ENCODE data around the gene FRAT1. TPM values are rescaled to one million over a fixed set of nuclear protein-coding genes. Genes with fewer than 3 reads are reported as not detected.

The FRAT1 gene
- total and polyA plus RNA-seq, 2 of the 4 experiments (the other 2 are of a cell fraction), result 0.54 to 0.89 TPM

- no peak overlapping the region for H3K4me2 ChIP-seq (ENCODE audit: low read depth, low read length)
- H3K14ac ChIP-seq (replicated peaks; ENCODE audit: low read depth, low read length), result no peak overlapping the region
- ATAC-seq (ENCODE audit: low read depth) (no peak), DNase-seq (no peak)
- H3K27me3 ChIP-seq (ENCODE audit: control insufficient read depth, insufficient read depth, low read length), result no peaks in the 10 kb centered on the region
- intact Hi-C loops (cut with micrococcal nuclease) (loop anchor here (10.0 kb wide), 1 partner anchor 594 kb away; no protein-coding TSS in a partner anchor), in situ Hi-C loops (cut with MboI; ENCODE audit: low sequenced_read_pairs) (loop anchor here (10.0 kb wide), 1 partner anchor 284 kb away; no protein-coding TSS in a partner anchor), dilution Hi-C loops (cut with HindIII; ENCODE audit: low sequenced_read_pairs, unreplicated experiment) (no loop called here)
- no peaks in the 10 kb centered on the region for H3K4me1 ChIP-seq (ENCODE audit: control insufficient read depth, insufficient read depth, low read length)
- H3K23ac ChIP-seq (ENCODE audit: low read depth, low read length), result no peak overlapping the region
- H3K36me3 ChIP-seq (ENCODE audit: control insufficient read depth, insufficient read depth, low read length), result peaks cover 38% of the 10 kb centered on the region
- no peak overlapping the region for H4K5ac ChIP-seq (ENCODE audit: low read depth, low read length)
- H3K18ac ChIP-seq (ENCODE audit: low read depth, low read length), result no peak overlapping the region
- H2AK5ac ChIP-seq (ENCODE audit: low read depth, low read length), result no peak overlapping the region
- no peak overlapping the region for H2AFZ ChIP-seq (replicated peaks; ENCODE audit: low read length, poor library complexity)
- WGBS, 2 experiments (ENCODE audit: extremely low coverage in 2 of 2, insufficient read length in 1 of 2), result 80% methylated on average over 1 of the region's 3 CpGs; no CpG with 5 or more reads in 1 of the 2 experiments
- no TSS peak for BruUV-seq (replicated peaks)
- no peaks in the 10 kb centered on the region for H3K79me1 ChIP-seq (ENCODE audit: low read depth in 1 of 2, low read length in 2 of 2)
- H4K20me1 ChIP-seq (ENCODE audit: insufficient read depth, low read length), result no peaks in the 10 kb centered on the region
- no peak overlapping the region for H4K91ac ChIP-seq (ENCODE audit: insufficient read depth, low read depth, low read length)
- 0 out of 2 replicates have a peak, but pooled peaks cover 3% of the 10 kb centered on the region for H3K9me1 ChIP-seq (ENCODE audit: insufficient read depth, low read length)
- H3K56ac ChIP-seq (ENCODE audit: extremely low read depth, insufficient read depth, low read length), result no peak overlapping the region
- ChIA-PET POLR2A (ENCODE audit: unreplicated experiment) (no interaction called here), CTCF (no interaction called here)
- H2BK20ac ChIP-seq (ENCODE audit: low read depth, low read length), result no peak overlapping the region
- no peak overlapping the region for H3K4me3 ChIP-seq (ENCODE audit: insufficient read depth, low read depth, low read length)
- no peak overlapping the region for H2AK9ac ChIP-seq (replicated peaks; ENCODE audit: low read depth, low read length, poor library complexity)
- no peaks in the 10 kb centered on the region for H3K9me3 ChIP-seq (ENCODE audit: control insufficient read depth, insufficient read depth, low read length)
- H4K8ac ChIP-seq (ENCODE audit: low read depth in 2 of 2, low read length in 2 of 2), result no peak overlapping the region
- no peak overlapping the region for H3K27ac ChIP-seq (ENCODE audit: insufficient read depth, low read length)
- no peak overlapping the region for H3K9ac ChIP-seq (ENCODE audit: low read depth, low read length)
- H2BK15ac ChIP-seq (ENCODE audit: low read depth, low read length), result no peak overlapping the region
- no peak for TF ChIP-seq CHD1 (IDR thresholded peaks at IDR 0.05; ENCODE audit: low read depth, low read length)
- TF ChIP-seq RAD21 (IDR thresholded peaks at IDR 0.05; ENCODE audit: low read length), result no peak
- TF ChIP-seq FOS (IDR thresholded peaks at IDR 0.05; ENCODE audit: low read depth, low read length), result no peak
- no peak for TF ChIP-seq RCOR1 (IDR thresholded peaks at IDR 0.05; ENCODE audit: insufficient replicate concordance, low read length)
- no peak for TF ChIP-seq SMC3 (IDR thresholded peaks at IDR 0.05; ENCODE audit: low read depth, low read length)
- TF ChIP-seq USF2 (IDR thresholded peaks at IDR 0.05; ENCODE audit: low read depth, low read length), result no peak
- no peak for TF ChIP-seq POLR2A (IDR thresholded peaks at IDR 0.05; ENCODE audit: low read depth, low read length)
- no peak for TF ChIP-seq MXI1 (IDR thresholded peaks at IDR 0.05; ENCODE audit: borderline replicate concordance, low read depth, low read length)
- TF ChIP-seq MAFK (IDR thresholded peaks at IDR 0.05; ENCODE audit: low read depth, low read length), result no peak
- no peak for TF ChIP-seq MAZ (IDR thresholded peaks at IDR 0.05; ENCODE audit: borderline replicate concordance, low read depth, low read length)
- no peak overlapping the region for H3K4ac ChIP-seq (ENCODE audit: low read depth, low read length)
- H2BK5ac ChIP-seq (ENCODE audit: low read depth, low read length, poor library complexity, severe bottlenecking), result no peak overlapping the region
- H2BK120ac ChIP-seq (ENCODE audit: low read depth, low read length), result no peak overlapping the region
These were observed 39.7 kb downstream of the FRAT1 start for GRCh38 chr10:97358781-97359180.

All from IMR-90 (cell line).